Fibroblast of villous mesenchyme (primary cell): ENCODE measurements around the gene CMAS. TPM values are rescaled to one million over a fixed set of nuclear protein-coding genes. Genes with fewer than 3 reads are reported as not detected.
"Not testable (repeated sequence)": the region's sequence is repeated elsewhere in the genome, so short reads cannot be mapped to it uniquely, and the experiment has no call there.

Experiments used
- DNase-seq: peaks from one replicate; pipeline ENCODE4 v3.0.0-alpha.2; 2010; ENCODE audit warnings: low read depth
- H3K4me3 ChIP-seq: 2 replicates; pipeline ENCODE4 v1.5.1; 2011; ENCODE audit warnings: low read depth, mild to moderate bottlenecking, low read length
- CTCF ChIP-seq: IDR thresholded peaks from 2 replicates; pipeline ENCODE4 v1.5.1; 2012; ENCODE audit warnings: low read depth, mild to moderate bottlenecking, low read length; ENCODE audit not compliant: insufficient read depth
- total RNA-seq: library from RNA; depleted of rRNA; stranded (reverse); fragments of >200 nt; gene quantifications from 2 replicates; pipeline ENCODE4 v1.2.3, GENCODE V29; 2012

Gene CMAS
- 16.8 and 28.1 TPM in 2 replicates for total RNA-seq

GRCh38 chr12:22046090-22046967 lies at the start of gene CMAS:
Gene CMAS, plus strand, starts transcription at chr12:22046218. Its CDS starts 86 bp downstream, at chr12:22046304.
- peak within 1 kb of the TSS; percentile 97 for H3K4me3 ChIP-seq
- no peak for TF ChIP-seq CTCF
- peak; percentile 57 for DNase-seq

GRCh38 chr12:21998295-21998694 lies 47.7 kb upstream of the CMAS start:
- no peak overlapping the region for H3K4me3 ChIP-seq
- no peak for DNase-seq
- no peak for TF ChIP-seq CTCF

GRCh38 chr12:21998782-21999181 lies 47.2 kb upstream of the CMAS start:
- TF ChIP-seq CTCF, result no peak
- H3K4me3 ChIP-seq, result no peak overlapping the region
- DNase-seq, result no peak

- no peak for TF ChIP-seq CTCF
- H3K4me3 ChIP-seq, result no peak overlapping the region
- no peak for DNase-seq
Observed at GRCh38 chr12:22002430-22002829, 43.6 kb upstream of the CMAS start.

GRCh38 chr12:22007794-22008193 lies 38.2 kb upstream of the CMAS start:
- not testable (repeated sequence) for DNase-seq, H3K4me3 ChIP-seq

- no peak overlapping the region for H3K4me3 ChIP-seq
- no peak for TF ChIP-seq CTCF
- DNase-seq, result no peak
Observed at GRCh38 chr12:22008196-22008595, 37.8 kb upstream of the CMAS start.

GRCh38 chr12:22014041-22014782 lies 31.8 kb upstream of the CMAS start:
- no peak for TF ChIP-seq CTCF
- H3K4me3 ChIP-seq, result no peak overlapping the region
- peak; percentile 32 for DNase-seq
